Endothelial cell (in vitro differentiated cells): Measurements from ENCODE around the gene CRYGS. TPM values are rescaled to one million over a fixed set of nuclear protein-coding genes. Genes with fewer than 3 reads are reported as not detected.
"Not testable (repeated sequence)": the region's sequence is repeated elsewhere in the genome, so short reads cannot be mapped to it uniquely, and the experiment has no call there.

ENCODE experiments used
- DNase-seq: peaks from one replicate; pipeline ENCODE4 v3.0.0; 2021; ENCODE audit warnings: low spot score
- H3K27ac Mint-ChIP-seq: one replicate; pipeline ENCODE4 v1.8.0; 2021; ENCODE audit warnings: mixed read lengths, inconsistent platforms; ENCODE audit not compliant: unreplicated experiment
- H3K27me3 Mint-ChIP-seq: one replicate; pipeline ENCODE4 v1.8.0; 2021; ENCODE audit warnings: mild to moderate bottlenecking, moderate library complexity, mixed read lengths, inconsistent platforms; ENCODE audit not compliant: unreplicated experiment
- H3K36me3 Mint-ChIP-seq: one replicate; pipeline ENCODE4 v1.8.0; 2021; ENCODE audit warnings: mild to moderate bottlenecking, low read depth, mixed read lengths, inconsistent platforms; ENCODE audit not compliant: unreplicated experiment
- H3K4me1 Mint-ChIP-seq: one replicate; pipeline ENCODE4 v1.8.0; 2021; ENCODE audit warnings: mild to moderate bottlenecking, mixed read lengths, inconsistent platforms; ENCODE audit not compliant: unreplicated experiment
- H3K4me3 Mint-ChIP-seq: one replicate; pipeline ENCODE4 v1.8.0; 2021; ENCODE audit warnings: mild to moderate bottlenecking, mixed read lengths, inconsistent platforms; ENCODE audit not compliant: unreplicated experiment
- H3K9me3 Mint-ChIP-seq: one replicate; pipeline ENCODE4 v1.8.0; 2021; ENCODE audit warnings: mixed read lengths, inconsistent platforms; ENCODE audit not compliant: unreplicated experiment
- total RNA-seq: library from RNA; stranded (reverse); fragmentation: NEBNext Ultra II Directional; extraction: Animal tissue kit (Norgen Biotek cat#: 25700); gene quantifications from one replicate; pipeline ENCODE4 v1.2.1, GENCODE V29; 2021; ENCODE audit not compliant: unreplicated experiment
- TF ChIP-seq, protein P1 (sequence below): fragments of 200-600 bp; sonication (generic); IDR thresholded peaks from one replicate; pipeline ENCODE4 v1.5.0; 2021; ENCODE audit warnings: antibody characterized with exemption; ENCODE audit not compliant: unreplicated experiment

Gene CRYGS
- total RNA-seq, 1 donor from 2014 or later = 5.8 TPM

DNA sequence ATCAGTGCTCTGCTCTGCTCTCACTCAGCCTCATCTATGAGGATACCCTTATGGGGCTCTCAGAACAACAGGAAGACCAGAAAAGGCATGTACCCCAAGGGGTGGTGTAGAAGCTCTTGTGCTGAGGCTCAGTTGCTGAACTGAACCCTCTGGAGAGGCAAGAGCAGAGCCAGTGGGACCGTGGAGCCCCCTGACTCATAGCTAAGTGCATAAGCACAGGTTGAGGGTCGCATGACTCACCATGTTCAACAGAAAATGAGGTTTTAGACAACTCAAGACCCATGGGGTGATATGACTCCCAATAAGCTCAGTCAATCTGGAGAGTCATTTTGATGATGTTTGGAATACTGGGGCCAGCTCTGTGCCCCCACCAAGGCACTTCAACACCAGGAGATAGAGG lies 37.3 kb downstream of the CRYGS start:
- Mint-ChIP-seq H3K36me3 (no peaks in the 10 kb centered on the region), H3K4me1 (peaks cover 18% of the 10 kb centered on the region), H3K9me3 (no peaks in the 10 kb centered on the region), H3K4me3 (no peak overlapping the region), H3K27ac (no peak overlapping the region), H3K27me3 (no peaks in the 10 kb centered on the region)
- no peak for DNase-seq
- TF ChIP-seq, protein P1, sequence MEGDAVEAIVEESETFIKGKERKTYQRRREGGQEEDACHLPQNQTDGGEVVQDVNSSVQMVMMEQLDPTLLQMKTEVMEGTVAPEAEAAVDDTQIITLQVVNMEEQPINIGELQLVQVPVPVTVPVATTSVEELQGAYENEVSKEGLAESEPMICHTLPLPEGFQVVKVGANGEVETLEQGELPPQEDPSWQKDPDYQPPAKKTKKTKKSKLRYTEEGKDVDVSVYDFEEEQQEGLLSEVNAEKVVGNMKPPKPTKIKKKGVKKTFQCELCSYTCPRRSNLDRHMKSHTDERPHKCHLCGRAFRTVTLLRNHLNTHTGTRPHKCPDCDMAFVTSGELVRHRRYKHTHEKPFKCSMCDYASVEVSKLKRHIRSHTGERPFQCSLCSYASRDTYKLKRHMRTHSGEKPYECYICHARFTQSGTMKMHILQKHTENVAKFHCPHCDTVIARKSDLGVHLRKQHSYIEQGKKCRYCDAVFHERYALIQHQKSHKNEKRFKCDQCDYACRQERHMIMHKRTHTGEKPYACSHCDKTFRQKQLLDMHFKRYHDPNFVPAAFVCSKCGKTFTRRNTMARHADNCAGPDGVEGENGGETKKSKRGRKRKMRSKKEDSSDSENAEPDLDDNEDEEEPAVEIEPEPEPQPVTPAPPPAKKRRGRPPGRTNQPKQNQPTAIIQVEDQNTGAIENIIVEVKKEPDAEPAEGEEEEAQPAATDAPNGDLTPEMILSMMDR = no peak

- Mint-ChIP-seq H3K27ac (no peak overlapping the region), H3K4me3 (no peak overlapping the region)
- DNase-seq = no peak
Observed at GRCh38 chr3:186506191-186506739, 37.9 kb downstream of the CRYGS start.

DNA sequence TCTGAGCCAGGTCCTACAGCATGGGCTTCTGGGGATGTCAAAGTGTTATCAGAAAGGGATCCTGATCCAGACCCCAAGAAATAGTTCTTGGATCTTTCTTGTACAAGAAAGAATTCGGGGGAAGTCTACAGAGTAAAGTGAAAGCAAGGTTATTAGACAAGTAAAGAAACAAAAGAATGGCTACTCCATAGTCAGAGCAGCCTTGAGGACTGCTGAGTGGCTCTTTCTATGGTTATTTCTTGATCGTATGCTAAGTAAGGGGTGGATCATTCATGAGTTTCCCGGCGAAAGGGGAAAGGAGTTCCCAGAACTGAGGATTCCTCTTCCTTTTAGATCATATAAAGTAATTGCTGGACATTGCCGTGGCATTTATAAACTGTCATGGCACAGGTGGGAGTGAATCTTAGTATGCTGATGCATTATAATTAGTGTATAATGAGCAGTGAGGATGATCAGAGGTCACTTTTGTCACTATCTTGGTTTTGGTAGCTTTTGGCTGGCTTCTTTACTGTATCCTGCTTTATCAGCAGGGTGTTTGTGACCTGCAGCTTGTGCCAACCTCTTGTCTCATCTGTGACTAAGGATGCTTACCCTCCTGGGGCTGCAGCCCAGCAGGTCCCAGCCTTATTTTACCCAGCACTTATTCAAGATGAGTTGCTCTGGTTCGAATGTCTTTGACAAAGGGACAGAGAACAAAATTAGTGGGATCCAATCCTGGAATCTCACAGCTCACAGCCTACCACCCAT lies 41.0 kb downstream of the CRYGS start:
- TF ChIP-seq, protein P1 = no peak
- no peak overlapping the region for H3K27ac Mint-ChIP-seq
- peaks cover 18% of the 10 kb centered on the region for H3K4me1 Mint-ChIP-seq
- H3K9me3 Mint-ChIP-seq = no peaks in the 10 kb centered on the region
- H3K36me3 Mint-ChIP-seq = no peaks in the 10 kb centered on the region
- H3K4me3 Mint-ChIP-seq = no peak overlapping the region
- no peaks in the 10 kb centered on the region for H3K27me3 Mint-ChIP-seq
- no peak for DNase-seq

More at GRCh38 chr3:186506191-186506739, 37.9 kb downstream of the CRYGS start:
- Mint-ChIP-seq H3K36me3 (no peaks in the 10 kb centered on the region), H3K4me1 (peaks cover 18% of the 10 kb centered on the region), H3K9me3 (no peaks in the 10 kb centered on the region), H3K27me3 (no peaks in the 10 kb centered on the region)
- TF ChIP-seq, protein P1 = no peak

DNA sequence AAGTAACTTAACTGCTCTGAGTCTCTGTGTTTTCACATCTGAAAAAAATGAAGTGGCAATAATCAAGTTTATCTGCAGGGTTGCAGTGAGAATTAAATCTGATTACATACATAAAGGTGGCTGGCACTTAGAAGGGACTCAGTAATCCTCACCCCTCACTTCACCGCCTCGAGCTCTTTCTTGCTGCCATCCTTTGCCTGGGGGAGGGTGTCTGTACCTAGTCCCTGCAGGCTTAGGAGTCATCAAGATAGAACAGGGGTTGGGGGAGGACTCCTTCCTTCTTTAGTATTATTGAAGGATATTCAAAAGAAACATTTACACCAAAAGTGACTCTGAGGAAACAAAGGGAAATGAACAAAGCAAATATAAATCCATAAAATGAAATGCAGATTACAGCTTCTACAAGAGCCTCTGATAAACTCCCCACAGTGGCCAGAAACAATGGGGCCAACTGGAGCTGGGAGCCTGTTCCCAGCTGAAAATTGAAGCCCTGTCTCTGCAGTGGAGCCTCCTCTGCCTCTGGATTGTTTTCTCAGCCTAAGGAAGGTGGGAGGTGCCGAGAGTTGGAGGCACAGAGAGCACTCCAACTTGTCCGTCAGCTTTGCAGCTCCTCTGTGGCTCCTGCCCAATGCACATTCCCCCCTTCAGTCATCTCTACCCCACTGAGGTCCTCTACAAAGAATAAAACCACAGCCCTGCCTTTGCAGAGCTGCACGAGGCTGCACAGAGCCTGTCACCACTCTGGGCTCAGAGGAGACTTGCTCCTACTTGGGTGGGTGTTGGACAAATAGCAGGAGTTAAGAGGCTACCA lies 41.8 kb downstream of the CRYGS start:
- no peaks in the 10 kb centered on the region for H3K27me3 Mint-ChIP-seq
- TF ChIP-seq, protein P1 = no peak
- no peaks in the 10 kb centered on the region for H3K9me3 Mint-ChIP-seq
- H3K27ac Mint-ChIP-seq = no peak overlapping the region
- no peak overlapping the region for H3K4me3 Mint-ChIP-seq
- no peak for DNase-seq
- H3K4me1 Mint-ChIP-seq = peaks cover 18% of the 10 kb centered on the region
- no peaks in the 10 kb centered on the region for H3K36me3 Mint-ChIP-seq

DNA sequence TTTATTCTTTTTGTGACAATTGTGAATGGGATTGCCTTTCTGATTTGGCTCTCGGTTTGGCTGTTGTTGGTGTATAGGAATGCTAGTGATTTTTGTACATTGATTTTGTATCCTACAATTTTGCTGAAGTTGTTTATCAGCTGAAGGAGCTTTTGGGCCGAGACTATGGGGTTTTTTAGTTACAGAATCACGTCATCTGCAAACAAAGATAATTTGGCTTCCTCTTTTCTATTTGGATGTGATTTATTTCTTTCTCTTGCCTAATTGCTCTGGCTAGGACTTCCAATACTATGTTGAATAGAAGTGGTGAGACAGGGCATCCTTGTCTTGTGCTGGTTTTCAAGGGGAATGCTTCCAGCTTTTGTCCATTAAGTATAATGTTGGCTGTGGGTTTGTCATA lies 44.2 kb downstream of the CRYGS start:
- H3K4me3 Mint-ChIP-seq, H3K36me3 Mint-ChIP-seq, DNase-seq, H3K9me3 Mint-ChIP-seq, H3K27ac Mint-ChIP-seq, H3K27me3 Mint-ChIP-seq: not testable (repeated sequence)
- H3K4me1 Mint-ChIP-seq = peaks cover 12% of the 10 kb centered on the region

GRCh38 chr3:186498022-186498421 lies 46.2 kb downstream of the CRYGS start:
- not testable (repeated sequence) for H3K36me3 Mint-ChIP-seq, H3K27ac Mint-ChIP-seq, H3K9me3 Mint-ChIP-seq, H3K4me3 Mint-ChIP-seq, DNase-seq, H3K27me3 Mint-ChIP-seq, H3K4me1 Mint-ChIP-seq
